Astrocyte of the spinal cord (primary cell): ENCODE measurements around the gene SOX1.

Experiments
- DNase-seq: peaks from one replicate; pipeline ENCODE4 v3.0.0; 2011; ENCODE audit warnings: low read depth, low spot score
- H3K4me3 ChIP-seq: 2 replicates; pipeline ENCODE4 v1.5.1; 2011; ENCODE audit warnings: low read depth, mild to moderate bottlenecking, low read length, moderate library complexity
- in situ Hi-C: cut with HindIII; loops from 2 replicates; pipeline ENCODE4 v1.10.0; 2017; ENCODE audit warnings: low sequenced_read_pairs
- TF ChIP-seq, protein P1 (sequence below): IDR thresholded peaks from 2 replicates; pipeline ENCODE4 v1.5.1; 2012; ENCODE audit warnings: low read depth, mild to moderate bottlenecking, low read length, inconsistent platforms

The SOX1 gene

GRCh38 chr13:112077729-112078128 is 10.8 kb downstream of the SOX1 start:
- no peak for DNase-seq
- in situ Hi-C loops, result no loop called here
- H3K4me3 ChIP-seq, result no peak overlapping the region
- TF ChIP-seq, protein P1, sequence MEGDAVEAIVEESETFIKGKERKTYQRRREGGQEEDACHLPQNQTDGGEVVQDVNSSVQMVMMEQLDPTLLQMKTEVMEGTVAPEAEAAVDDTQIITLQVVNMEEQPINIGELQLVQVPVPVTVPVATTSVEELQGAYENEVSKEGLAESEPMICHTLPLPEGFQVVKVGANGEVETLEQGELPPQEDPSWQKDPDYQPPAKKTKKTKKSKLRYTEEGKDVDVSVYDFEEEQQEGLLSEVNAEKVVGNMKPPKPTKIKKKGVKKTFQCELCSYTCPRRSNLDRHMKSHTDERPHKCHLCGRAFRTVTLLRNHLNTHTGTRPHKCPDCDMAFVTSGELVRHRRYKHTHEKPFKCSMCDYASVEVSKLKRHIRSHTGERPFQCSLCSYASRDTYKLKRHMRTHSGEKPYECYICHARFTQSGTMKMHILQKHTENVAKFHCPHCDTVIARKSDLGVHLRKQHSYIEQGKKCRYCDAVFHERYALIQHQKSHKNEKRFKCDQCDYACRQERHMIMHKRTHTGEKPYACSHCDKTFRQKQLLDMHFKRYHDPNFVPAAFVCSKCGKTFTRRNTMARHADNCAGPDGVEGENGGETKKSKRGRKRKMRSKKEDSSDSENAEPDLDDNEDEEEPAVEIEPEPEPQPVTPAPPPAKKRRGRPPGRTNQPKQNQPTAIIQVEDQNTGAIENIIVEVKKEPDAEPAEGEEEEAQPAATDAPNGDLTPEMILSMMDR, result no peak

- in situ Hi-C loops, result no loop called here
Observed at GRCh38 chr13:112078216-112078615, 11.3 kb downstream of the SOX1 start.

GRCh38 chr13:112078879-112079531 is 12.1 kb downstream of the SOX1 start:
- in situ Hi-C loops, result no loop called here
- TF ChIP-seq, protein P1, result no peak
- no peak for DNase-seq
- no peak overlapping the region for H3K4me3 ChIP-seq

More at GRCh38 chr13:112078216-112078615, 11.3 kb downstream of the SOX1 start:
- TF ChIP-seq, protein P1, result no peak
- no peak for DNase-seq
- no peak overlapping the region for H3K4me3 ChIP-seq

GRCh38 chr13:112079696-112080095 is 12.7 kb downstream of the SOX1 start:
- TF ChIP-seq, protein P1, result no peak
- in situ Hi-C loops, result no loop called here
- no peak overlapping the region for H3K4me3 ChIP-seq
- no peak for DNase-seq

DNA sequence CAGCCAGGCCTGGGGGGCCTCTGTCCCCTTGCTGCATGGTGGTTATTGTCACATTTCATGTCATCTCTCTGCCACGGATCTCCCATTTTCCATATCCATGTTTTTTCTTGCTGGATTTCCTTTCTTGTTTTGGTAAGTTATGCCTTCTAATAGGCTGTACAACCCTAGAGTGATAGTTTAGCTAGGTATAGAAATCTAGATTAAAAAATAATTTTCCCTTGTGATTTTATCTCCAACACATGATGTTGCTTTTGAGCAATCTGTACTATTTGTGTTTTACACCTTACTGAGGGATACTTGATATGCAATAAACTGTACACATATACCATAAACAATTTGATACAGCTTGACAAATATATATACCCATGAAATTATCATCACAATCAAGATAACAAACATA is 17.0 kb downstream of the SOX1 start:
- no peak for DNase-seq
- H3K4me3 ChIP-seq, result no peak overlapping the region
- in situ Hi-C loops, result no loop called here
- TF ChIP-seq, protein P1, result no peak

DNA sequence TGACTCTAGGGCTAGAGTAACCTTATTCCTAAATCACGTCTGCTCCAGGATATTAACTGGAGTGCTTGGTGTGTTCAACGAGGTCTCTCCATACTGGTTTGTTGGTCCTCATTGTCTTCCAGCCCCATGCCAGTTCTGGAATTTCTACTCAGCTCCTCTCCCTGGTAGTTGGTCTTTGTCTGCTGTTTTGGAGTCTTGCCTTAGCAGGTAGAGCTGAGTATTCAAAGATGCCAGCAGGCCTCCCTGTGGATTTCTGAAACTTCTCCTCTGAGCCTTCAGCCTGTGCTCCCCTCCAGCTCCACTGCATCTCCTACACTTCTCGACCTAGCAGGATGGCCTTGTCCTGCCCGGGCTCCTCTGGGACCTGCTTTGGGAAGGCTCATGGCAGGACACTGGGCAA is 25.5 kb downstream of the SOX1 start:
- H3K4me3 ChIP-seq, result no peak overlapping the region
- in situ Hi-C loops, result no loop called here
- no peak for DNase-seq
- TF ChIP-seq, protein P1, result no peak

- DNase-seq, result no peak
- H3K4me3 ChIP-seq, result no peak overlapping the region
- TF ChIP-seq, protein P1, result no peak
- in situ Hi-C loops, result no loop called here
Observed at GRCh38 chr13:112095354-112095753, 28.4 kb downstream of the SOX1 start.
